Kidney (tissue), 14 donors: ENCODE data around the gene AFG1L. TPM values are rescaled to one million over a fixed set of nuclear protein-coding genes. Genes with fewer than 3 reads are reported as not detected.

ENCODE experiments used
- DNase-seq, 5 donors: peaks; one replicate each; pipeline ENCODE4 v3.0.0-alpha.2; 2013 to 2020
- FAIRE-seq: peaks from 2 replicates; lab custom pipeline; 2012; peaks lifted over from hg19 to GRCh38; lab: Jason Lieb, UNC
- H3K27ac ChIP-seq, 2 donors: one replicate each; pipeline ENCODE4 v1.7.0; 2013; ENCODE audit warnings: low read depth in 2 of 2, low read length in 2 of 2, inconsistent platforms in 1 of 2
- H3K27me3 ChIP-seq: one replicate; pipeline ENCODE4 v1.7.1; 2013; ENCODE audit warnings: low read length, inconsistent platforms; ENCODE audit not compliant: control insufficient read depth, insufficient read depth
- H3K36me3 ChIP-seq, 3 donors: one replicate each; pipeline versions ENCODE4 v1.7.0 to v1.7.1; 2013; ENCODE audit warnings: low read length in 3 of 3, control low read depth in 1 of 3, inconsistent platforms in 1 of 3; ENCODE audit not compliant: insufficient read depth in 3 of 3, control insufficient read depth in 2 of 3
- H3K4me1 ChIP-seq, 3 donors: one replicate each; pipeline versions ENCODE4 v1.7.0 to v1.7.1; 2013; ENCODE audit warnings: low read length in 3 of 3, inconsistent platforms in 1 of 3, low read depth in 1 of 3; ENCODE audit not compliant: control insufficient read depth in 2 of 3, insufficient read depth in 2 of 3
- H3K4me3 ChIP-seq, 3 donors: one replicate each; pipeline versions ENCODE4 v1.7.0 to v1.8.1; 2013; ENCODE audit warnings: low read length in 3 of 3, control low read depth in 1 of 3, inconsistent platforms in 1 of 3
- H3K9ac ChIP-seq, 3 donors: one replicate each; pipeline versions ENCODE4 v1.7.0 to v1.7.1; 2013; ENCODE audit warnings: low read length in 3 of 3, control low read depth in 1 of 3, inconsistent platforms in 1 of 3
- H3K9me3 ChIP-seq, 3 donors: one replicate each; pipeline versions ENCODE4 v1.7.0 to v1.7.1; 2013; ENCODE audit warnings: low read length in 3 of 3, control low read depth in 1 of 3, inconsistent platforms in 1 of 3; ENCODE audit not compliant: control insufficient read depth in 2 of 3, insufficient read depth in 1 of 3
- intact Hi-C: fragments of 100-400 bp; cut with DNase I; formaldehyde crosslinking; loops from one replicate; pipeline ENCODE4 v1.11.1; 2022
- polyA plus RNA-seq: library from polyadenylated mRNA; stranded (reverse); fragments of 350-450 nt; fragmentation: Illumina TruSeq; extraction: RNeasy Lipid Tissue Mini Kit (QIAGEN cat#74804); gene quantifications from one replicate; pipeline ENCODE4 v1.2.3, GENCODE V29; 2014; ENCODE audit warnings: low read depth, low replicate concordance; ENCODE audit not compliant: insufficient read depth
- total RNA-seq: library from RNA; stranded (reverse); fragmentation: NEBNext Ultra II Directional; extraction: Animal tissue kit (Norgen Biotek cat#: 25700); gene quantifications from one replicate; pipeline ENCODE4 v1.2.1, GENCODE V29; 2021
- TF ChIP-seq, protein P1 (sequence below): IDR thresholded peaks from 3 replicates; pipeline ENCODE4 v1.5.1; 2012; ENCODE audit warnings: mild to moderate bottlenecking, moderate library complexity, borderline replicate concordance; ENCODE audit not compliant: insufficient read depth; ENCODE audit errors: extremely low read depth
- donor health status: control.
- donor health status: control.
- donor health status: control.
- donor health status: control.
- donor health status: control.
- donor health status: DM: yes; HTN: yes; CAD: no.
- donor health status: Normal renal cell carcinoma (clear cell type).

Gene AFG1L
- total and polyA plus RNA-seq, 2 donors from 2014 or later = 6.8 to 7.0 TPM

DNA sequence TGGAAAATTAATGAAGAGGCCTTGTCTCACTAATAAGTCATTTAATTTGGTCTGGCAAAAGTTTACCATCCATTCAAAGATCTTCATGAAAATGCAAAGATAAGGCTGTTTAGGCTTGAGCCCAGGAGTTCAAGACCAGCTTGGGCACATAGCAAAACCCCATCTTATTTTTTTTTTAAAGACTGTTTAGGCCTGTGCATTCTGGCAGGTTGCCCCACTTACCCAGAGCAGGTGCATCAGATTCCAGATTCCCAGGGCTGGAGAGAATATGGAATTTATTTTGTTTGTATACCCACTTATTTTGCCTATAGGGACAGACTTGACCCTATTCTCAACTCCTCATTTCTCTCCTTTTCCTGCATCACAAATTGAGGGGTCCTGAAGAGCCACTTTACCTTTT, 271.6 kb downstream of the AFG1L start:
- peak overlapping the region in 1 of 3 donors; percentile 12 for H3K9ac ChIP-seq
- no peaks in the 10 kb centered on the region for H3K9me3 ChIP-seq
- intact Hi-C loops = no loop called here
- H3K36me3 ChIP-seq = peaks cover 0 to 24% (median 17%) of the 10 kb centered on the region in 3 donors
- FAIRE-seq (no peak), DNase-seq (no peak)
- H3K4me1 ChIP-seq = peaks cover 0 to 27% (median 18%) of the 10 kb centered on the region in 3 donors
- TF ChIP-seq, protein P1, sequence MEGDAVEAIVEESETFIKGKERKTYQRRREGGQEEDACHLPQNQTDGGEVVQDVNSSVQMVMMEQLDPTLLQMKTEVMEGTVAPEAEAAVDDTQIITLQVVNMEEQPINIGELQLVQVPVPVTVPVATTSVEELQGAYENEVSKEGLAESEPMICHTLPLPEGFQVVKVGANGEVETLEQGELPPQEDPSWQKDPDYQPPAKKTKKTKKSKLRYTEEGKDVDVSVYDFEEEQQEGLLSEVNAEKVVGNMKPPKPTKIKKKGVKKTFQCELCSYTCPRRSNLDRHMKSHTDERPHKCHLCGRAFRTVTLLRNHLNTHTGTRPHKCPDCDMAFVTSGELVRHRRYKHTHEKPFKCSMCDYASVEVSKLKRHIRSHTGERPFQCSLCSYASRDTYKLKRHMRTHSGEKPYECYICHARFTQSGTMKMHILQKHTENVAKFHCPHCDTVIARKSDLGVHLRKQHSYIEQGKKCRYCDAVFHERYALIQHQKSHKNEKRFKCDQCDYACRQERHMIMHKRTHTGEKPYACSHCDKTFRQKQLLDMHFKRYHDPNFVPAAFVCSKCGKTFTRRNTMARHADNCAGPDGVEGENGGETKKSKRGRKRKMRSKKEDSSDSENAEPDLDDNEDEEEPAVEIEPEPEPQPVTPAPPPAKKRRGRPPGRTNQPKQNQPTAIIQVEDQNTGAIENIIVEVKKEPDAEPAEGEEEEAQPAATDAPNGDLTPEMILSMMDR = no peak
- peak overlapping the region in 1 of 3 donors; percentile 11 for H3K4me3 ChIP-seq
- H3K27ac ChIP-seq = peak overlapping the region; percentile 29 to 63
- H3K27me3 ChIP-seq = no peaks in the 10 kb centered on the region

- DNase-seq (no peak), FAIRE-seq (no peak)
- Histone ChIP-seq H3K36me3 (peaks cover 0 to 30% (median 24%) of the 10 kb centered on the region in 3 donors), H3K9me3 (no peaks in the 10 kb centered on the region), H3K9ac (no peak overlapping the region), H3K4me1 (peaks cover 0 to 22% (median 18%) of the 10 kb centered on the region in 3 donors), H3K27ac (no peak overlapping the region), H3K27me3 (no peaks in the 10 kb centered on the region), H3K4me3 (no peak overlapping the region)
- intact Hi-C loops = no loop called here
- TF ChIP-seq, protein P1 = no peak
Measured at GRCh38 chr6:108568101-108568500, 273.2 kb downstream of the AFG1L start.

DNA sequence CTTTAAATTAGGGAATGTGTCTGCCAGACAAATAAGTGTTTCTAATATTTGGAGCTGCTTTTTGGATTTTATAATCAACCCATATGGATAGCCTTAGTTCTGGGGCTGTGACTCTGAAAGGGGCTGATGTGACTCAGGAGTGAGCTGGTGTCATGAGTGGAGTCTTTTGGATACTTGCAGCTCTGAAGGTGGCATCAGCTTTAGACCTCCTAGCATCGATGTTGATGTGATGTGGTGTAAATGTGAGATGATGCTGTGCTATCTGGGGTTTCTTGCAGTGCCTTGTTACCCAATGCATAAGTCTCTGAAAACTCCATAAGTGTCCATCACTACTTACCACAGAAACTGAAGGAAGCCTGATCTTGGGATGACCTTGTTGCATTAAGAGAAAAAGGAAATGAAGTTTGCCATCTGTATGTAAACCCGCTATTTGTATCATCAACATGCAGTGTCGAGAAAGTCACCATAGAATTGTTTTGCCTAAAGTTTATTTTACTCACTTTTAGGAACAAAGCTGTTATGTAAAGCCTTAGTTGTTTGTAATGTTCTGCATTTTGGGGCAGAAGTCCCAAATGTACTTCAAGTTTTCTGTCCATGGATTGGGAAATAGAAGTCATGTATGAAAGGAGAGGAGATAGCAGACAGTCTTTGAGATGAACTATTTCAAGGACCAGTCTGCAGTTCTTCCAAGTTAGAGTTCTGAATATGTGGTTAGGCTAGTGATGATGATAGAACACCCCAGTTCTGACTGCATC, 273.9 kb downstream of the AFG1L start:
- intact Hi-C loops = no loop called here
- Histone ChIP-seq H3K36me3 (peaks cover 0 to 30% (median 24%) of the 10 kb centered on the region in 3 donors), H3K9me3 (no peaks in the 10 kb centered on the region), H3K4me3 (no peak overlapping the region), H3K27ac (no peak overlapping the region), H3K9ac (no peak overlapping the region), H3K4me1 (peaks cover 0 to 22% (median 18%) of the 10 kb centered on the region in 3 donors), H3K27me3 (no peaks in the 10 kb centered on the region)
- TF ChIP-seq, protein P1 = no peak
- no peak for DNase-seq
- no peak for FAIRE-seq
